Activated T-helper 9 cell treated with anti-CD3 and anti-CD28 coated beads, Interleukin-2, amount 50 U/mL, for 16 hours (primary cell): ENCODE measurements around the gene C1QB.
"Not testable (repeated sequence)": the region's sequence is repeated elsewhere in the genome, so short reads cannot be mapped to it uniquely, and the experiment has no call there.

ENCODE experiments used
- DNase-seq: peaks from one replicate; pipeline ENCODE4 v3.0.0-alpha.2; 2020; ENCODE audit warnings: low read depth

Gene C1QB

GRCh38 chr1:22666412-22666811, 13.4 kb downstream of the C1QB start:
- DNase-seq, result no peak

- DNase-seq, result not testable (repeated sequence)
Observed at GRCh38 chr1:22668840-22669239, 15.8 kb downstream of the C1QB start.

GRCh38 chr1:22670352-22670975, 17.4 kb downstream of the C1QB start:
- no peak for DNase-seq

GRCh38 chr1:22671999-22672398, 19.0 kb downstream of the C1QB start:
- no peak for DNase-seq

- no peak for DNase-seq
Observed at GRCh38 chr1:22673486-22674409, 20.7 kb downstream of the C1QB start.

- DNase-seq, result no peak
Observed at GRCh38 chr1:22674410-22674749, 21.3 kb downstream of the C1QB start.

- DNase-seq, result not testable (repeated sequence)
Observed at GRCh38 chr1:22676151-22676550, 23.1 kb downstream of the C1QB start.

GRCh38 chr1:22676916-22677583, 24.0 kb downstream of the C1QB start:
- no peak for DNase-seq

GRCh38 chr1:22677931-22678896, 25.2 kb downstream of the C1QB start:
- no peak for DNase-seq

GRCh38 chr1:22680726-22681125, 27.7 kb downstream of the C1QB start:
- DNase-seq, result no peak

GRCh38 chr1:22681556-22682276, 28.7 kb downstream of the C1QB start:
- DNase-seq, result no peak

- no peak for DNase-seq
Observed at GRCh38 chr1:22683547-22683946, 30.5 kb downstream of the C1QB start.

GRCh38 chr1:22685591-22686059, 32.6 kb downstream of the C1QB start:
- no peak for DNase-seq

GRCh38 chr1:22687191-22687590, 34.2 kb downstream of the C1QB start:
- DNase-seq, result no peak

GRCh38 chr1:22688466-22688865, 35.4 kb downstream of the C1QB start:
- no peak for DNase-seq

GRCh38 chr1:22689505-22689904, 36.5 kb downstream of the C1QB start:
- no peak for DNase-seq

- no peak for DNase-seq
Observed at GRCh38 chr1:22691031-22691753, 38.2 kb downstream of the C1QB start.

- no peak for DNase-seq
Observed at GRCh38 chr1:22694172-22694571, 41.1 kb downstream of the C1QB start.

GRCh38 chr1:22696610-22697009, 43.6 kb downstream of the C1QB start:
- DNase-seq, result no peak

GRCh38 chr1:22697980-22698379, 44.9 kb downstream of the C1QB start:
- DNase-seq, result no peak
